ENCODE results near the gene P2RY6.

P2RY6 gene

DNA sequence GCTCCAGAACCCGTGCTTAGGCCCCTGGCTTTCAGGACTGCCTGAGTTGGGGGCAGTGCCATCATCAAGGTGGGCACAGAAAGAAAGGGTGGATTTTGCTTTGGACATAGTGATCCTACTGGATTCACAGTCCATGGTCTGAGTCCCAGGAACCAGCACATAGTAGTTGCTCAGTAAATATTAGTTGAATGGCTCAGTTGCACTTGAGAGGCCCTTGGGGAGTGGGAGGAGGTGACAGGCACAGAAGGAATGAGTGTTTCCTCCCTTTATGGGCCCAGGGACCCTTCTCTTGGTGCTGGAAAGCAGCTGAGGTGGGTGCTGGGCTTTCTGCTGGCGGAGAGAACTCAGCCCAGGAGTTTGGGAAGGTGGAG lies 52.5 kb downstream of the P2RY6 start:
- no peak for DNase-seq (ENCODE audit: low read depth in 1 of 2, low spot score in 1 of 2)
- in situ Hi-C loops (cut with HindIII; ENCODE audit: low pct_unique_long_range_greater_than_20kb, low sequenced_read_pairs), result no loop called here
- TF ChIP-seq JUND (IDR thresholded peaks at IDR 0.05; ENCODE audit: low read depth), result no peak

DNA sequence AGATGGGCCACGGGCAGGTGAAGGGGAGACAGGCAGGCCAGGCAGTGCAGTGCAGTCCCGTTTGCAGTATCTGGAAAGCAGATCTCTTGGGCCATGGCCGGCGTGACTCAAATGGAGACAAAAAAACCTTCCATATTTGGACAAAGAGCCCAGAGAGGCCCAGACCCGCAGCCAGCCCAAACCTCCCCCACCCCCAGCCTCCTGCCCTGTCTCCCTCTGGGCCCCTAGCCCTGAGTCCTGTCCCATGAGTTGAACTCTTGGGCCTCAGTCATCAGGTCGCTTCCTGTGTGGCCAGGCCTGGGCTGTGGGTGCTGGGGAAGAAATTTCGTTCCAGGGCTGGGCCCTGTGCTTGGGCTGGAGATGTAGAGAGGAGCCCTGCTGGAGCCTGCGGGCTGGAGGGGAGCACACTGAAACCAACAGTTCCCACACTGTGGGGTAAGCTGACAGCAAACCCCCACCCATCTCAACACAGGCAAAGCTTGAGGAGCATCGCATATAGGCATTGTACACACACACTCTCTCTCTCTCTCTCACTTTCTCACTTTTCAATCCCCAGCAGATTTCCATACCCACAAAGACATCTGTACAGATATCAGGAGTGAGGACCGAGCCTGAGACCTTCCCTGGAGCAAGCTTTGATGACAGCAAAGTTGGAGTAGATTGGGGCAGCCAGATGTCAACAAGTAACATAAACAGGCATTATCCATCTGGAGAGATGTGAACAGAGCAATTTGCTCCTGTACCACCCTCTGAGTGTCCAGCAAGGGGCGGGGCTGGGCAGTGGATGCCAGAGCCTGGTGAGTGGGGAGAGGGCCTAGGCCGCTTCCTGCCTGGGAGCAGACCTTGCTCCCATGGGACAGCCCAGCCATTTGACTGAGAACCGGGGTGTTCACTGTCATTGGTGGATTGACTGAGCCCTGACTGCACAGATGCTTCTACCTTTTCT lies 53.2 kb downstream of the P2RY6 start:
- DNase-seq (ENCODE audit: low read depth in 1 of 2, low spot score in 1 of 2), result no peak
- no peak for TF ChIP-seq JUND (IDR thresholded peaks at IDR 0.05; ENCODE audit: low read depth)
- in situ Hi-C loops (cut with HindIII; ENCODE audit: low pct_unique_long_range_greater_than_20kb, low sequenced_read_pairs), result no loop called here

DNA sequence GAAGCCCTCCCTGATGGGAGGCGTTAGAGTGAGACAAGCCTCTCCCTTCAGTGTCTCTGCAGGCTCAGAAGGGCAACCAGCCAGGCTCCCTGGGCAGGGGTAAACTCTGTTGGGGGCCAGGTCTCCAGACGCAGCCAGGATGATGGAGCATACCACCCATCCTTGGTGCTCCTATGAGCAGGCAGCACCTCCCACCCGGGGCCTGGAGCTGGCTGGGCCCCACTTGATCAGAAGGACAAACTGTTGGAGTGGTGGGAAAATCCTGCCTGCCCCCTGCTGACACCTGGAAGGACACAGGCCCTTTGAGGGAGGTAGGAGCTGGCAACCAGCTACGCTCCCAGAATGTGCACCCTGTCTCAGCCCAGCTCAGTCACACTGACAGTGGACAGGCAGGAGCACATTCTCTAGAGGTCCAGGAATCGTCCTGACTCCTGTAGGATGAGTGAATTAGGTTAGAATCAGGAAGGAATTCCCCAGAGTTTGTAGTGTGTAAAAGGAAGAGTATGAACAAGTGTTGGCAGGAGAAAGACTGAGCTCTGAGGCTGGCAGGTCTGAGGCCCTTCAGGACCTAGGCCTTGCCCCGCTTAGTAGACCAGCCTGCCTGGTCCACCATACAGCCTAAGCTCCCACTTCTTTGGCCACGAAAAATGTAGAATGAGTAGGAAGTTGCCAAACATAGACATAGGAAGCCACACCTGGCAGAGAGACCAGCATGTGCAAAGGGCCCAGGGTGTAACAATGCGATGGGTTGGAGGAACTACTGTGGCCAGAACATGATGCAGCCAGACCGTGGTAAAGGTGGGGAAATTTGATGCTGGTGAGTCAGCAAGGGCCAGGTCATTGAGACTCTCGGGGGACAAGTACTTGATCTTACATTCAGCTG lies 55.0 kb downstream of the P2RY6 start:
- DNase-seq (ENCODE audit: low read depth in 1 of 2, low spot score in 1 of 2), result no peak
- in situ Hi-C loops (cut with HindIII; ENCODE audit: low pct_unique_long_range_greater_than_20kb, low sequenced_read_pairs), result no loop called here
- no peak for TF ChIP-seq JUND (IDR thresholded peaks at IDR 0.05; ENCODE audit: low read depth)

DNA sequence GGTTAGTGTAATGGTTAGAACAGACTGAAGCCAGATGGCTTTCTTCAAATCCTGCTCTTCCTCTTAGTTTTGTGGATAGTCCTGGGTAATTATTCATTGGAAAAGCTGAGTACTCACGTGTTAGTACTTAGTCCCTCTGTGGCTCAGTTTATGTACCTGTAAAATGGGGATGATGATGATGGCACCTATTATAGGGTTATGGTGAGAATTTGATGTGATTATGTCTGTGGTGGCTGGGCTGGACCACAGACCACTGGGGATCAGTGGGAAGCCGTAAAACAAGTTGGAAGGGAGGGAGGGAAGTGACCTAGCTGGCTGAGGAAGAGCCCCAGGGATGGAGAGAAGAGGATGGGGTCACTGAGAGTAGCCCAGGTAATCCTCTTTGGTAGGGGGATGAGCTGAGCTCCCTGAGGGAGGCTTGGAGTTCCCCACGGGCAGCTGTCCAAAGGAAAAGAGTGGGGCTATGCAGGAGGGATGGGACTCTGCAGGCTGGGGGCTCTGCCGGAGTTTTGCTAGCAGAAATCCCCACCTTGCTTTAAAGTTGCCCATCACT lies 55.8 kb downstream of the P2RY6 start:
- DNase-seq (ENCODE audit: low read depth in 1 of 2, low spot score in 1 of 2), result no peak
- in situ Hi-C loops (cut with HindIII; ENCODE audit: low pct_unique_long_range_greater_than_20kb, low sequenced_read_pairs), result no loop called here
- no peak for TF ChIP-seq JUND (IDR thresholded peaks at IDR 0.05; ENCODE audit: low read depth)

DNA sequence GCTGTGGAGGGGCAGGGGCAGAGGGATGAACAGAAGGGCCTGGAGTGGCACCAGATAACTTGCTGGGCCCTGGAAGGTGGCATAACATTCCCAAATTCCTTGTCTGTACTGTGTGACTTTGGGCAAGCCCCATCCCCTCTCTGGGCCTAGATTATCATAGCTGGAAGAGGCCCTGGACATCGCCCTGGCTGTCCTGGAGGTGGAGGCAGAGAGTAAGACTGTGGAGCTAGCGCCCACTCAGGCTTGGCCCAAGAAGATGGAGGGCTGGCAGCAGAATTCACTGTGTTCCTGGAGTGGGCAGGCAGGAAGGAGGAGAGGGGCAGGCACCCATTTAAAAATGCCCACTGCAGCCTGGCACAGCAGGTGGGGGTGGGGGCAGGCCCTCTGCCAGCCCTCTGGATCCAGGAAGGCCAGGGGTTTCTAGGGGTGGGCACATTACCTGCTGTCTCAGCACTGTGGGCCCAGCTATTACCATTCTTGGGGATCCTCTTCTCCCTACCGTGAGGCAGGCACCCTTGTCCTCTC lies 58.5 kb downstream of the P2RY6 start:
- DNase-seq (ENCODE audit: low read depth in 1 of 2, low spot score in 1 of 2), result peak in 1 of 2 experiments; percentile 53
- in situ Hi-C loops (cut with HindIII; ENCODE audit: low pct_unique_long_range_greater_than_20kb, low sequenced_read_pairs), result no loop called here
- TF ChIP-seq JUND (IDR thresholded peaks at IDR 0.05; ENCODE audit: low read depth), result no peak

DNA sequence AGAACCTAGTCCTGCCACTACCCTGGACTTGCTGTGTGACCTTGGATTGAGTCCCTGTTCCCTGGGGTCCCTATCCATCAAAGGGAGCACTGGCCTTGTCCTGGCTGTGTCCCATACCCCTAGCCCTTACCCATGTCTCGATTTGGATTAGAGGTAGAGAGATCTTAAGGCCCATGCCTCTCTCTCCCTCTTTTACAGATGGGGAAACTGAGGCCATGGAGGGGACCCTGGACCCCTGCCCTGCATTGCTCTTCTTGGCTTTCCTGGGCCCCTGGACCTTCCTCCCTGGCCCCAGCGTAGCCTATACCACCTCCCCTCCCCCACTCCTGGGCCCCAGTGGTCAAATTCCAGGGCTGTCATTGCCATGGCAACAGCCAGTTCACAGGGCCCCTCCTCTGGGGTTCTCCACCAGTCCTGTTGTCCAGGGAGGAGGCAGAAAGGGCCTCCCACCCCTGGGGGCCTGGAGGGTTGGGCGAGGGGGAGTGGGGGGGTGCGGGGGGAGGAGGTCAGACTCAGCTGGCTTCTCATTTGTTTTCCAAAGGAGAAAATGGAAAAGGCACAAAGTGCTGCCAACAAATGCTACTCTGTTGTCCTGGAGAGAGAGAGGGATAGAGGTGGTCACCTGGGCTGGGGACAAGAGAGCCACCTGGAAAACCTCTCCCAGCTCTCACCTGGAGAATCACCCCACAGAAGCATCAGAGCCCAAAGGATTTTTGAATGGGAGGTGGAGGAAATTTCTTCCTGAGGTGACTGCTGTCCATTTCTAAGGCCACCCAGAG lies 59.2 kb downstream of the P2RY6 start:
- no peak for DNase-seq (ENCODE audit: low read depth in 1 of 2, low spot score in 1 of 2)
- in situ Hi-C loops (cut with HindIII; ENCODE audit: low pct_unique_long_range_greater_than_20kb, low sequenced_read_pairs), result no loop called here
- no peak for TF ChIP-seq JUND (IDR thresholded peaks at IDR 0.05; ENCODE audit: low read depth)

DNA sequence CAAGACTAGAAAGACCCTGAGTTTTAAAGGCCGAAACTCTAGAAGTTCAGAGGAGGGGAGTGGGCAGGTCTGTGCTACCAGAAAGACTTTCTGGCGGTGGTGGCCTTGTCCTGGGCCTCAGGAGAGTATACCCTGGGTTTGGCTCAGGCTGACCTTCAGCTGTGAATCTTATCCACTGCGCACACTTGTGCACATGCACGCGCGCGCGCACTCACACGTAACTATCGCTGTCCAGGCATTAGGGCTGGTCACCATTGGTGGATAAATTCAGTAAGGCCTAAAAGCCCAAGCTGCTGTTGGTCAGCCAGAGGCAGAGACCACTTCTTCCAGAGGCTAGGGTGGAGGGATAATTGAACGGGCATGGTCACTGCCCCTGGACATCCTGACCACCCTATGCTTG lies 61.0 kb downstream of the P2RY6 start:
- in situ Hi-C loops (cut with HindIII; ENCODE audit: low pct_unique_long_range_greater_than_20kb, low sequenced_read_pairs), result no loop called here
- TF ChIP-seq JUND (IDR thresholded peaks at IDR 0.05; ENCODE audit: low read depth), result no peak
- DNase-seq (ENCODE audit: low read depth in 1 of 2, low spot score in 1 of 2), result no peak

DNA sequence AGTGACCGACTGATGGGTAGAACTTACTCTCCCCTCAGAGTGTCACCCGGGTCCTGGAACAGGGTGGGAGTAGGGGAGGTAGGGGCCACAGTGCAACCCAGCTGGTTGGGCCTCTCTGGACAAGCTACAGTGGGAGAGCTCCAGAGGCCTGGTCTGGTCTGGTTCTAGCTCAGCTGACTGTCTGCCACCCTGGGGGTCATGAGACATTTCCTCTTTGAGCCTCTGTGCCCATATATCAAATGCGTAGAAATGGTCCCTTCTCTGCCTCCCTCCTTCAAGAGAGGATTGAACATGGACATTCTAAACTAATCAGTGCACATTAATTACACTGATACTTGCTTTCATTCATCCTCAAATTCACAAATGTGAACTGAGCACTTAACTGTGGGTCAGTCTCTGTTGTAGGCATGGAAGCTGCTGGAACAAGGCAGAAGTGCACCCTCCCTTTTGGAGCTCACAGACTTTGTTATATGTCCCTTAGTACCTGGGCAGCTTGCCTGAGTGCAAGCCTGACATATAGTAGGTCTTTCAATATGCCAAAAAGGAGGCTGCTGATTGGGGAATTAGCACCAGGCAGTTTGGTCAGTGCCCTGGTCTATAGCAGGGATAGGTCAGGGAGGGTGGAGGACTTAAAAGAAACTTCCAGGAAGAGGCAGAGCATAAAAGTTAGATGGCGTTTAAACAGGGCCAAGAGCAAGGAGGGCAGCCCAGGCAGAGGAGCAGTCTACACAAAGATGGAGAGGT lies 61.7 kb downstream of the P2RY6 start:
- TF ChIP-seq JUND (IDR thresholded peaks at IDR 0.05; ENCODE audit: low read depth), result no peak
- in situ Hi-C loops (cut with HindIII; ENCODE audit: low pct_unique_long_range_greater_than_20kb, low sequenced_read_pairs), result no loop called here
- DNase-seq (ENCODE audit: low read depth in 1 of 2, low spot score in 1 of 2), result no peak

DNA sequence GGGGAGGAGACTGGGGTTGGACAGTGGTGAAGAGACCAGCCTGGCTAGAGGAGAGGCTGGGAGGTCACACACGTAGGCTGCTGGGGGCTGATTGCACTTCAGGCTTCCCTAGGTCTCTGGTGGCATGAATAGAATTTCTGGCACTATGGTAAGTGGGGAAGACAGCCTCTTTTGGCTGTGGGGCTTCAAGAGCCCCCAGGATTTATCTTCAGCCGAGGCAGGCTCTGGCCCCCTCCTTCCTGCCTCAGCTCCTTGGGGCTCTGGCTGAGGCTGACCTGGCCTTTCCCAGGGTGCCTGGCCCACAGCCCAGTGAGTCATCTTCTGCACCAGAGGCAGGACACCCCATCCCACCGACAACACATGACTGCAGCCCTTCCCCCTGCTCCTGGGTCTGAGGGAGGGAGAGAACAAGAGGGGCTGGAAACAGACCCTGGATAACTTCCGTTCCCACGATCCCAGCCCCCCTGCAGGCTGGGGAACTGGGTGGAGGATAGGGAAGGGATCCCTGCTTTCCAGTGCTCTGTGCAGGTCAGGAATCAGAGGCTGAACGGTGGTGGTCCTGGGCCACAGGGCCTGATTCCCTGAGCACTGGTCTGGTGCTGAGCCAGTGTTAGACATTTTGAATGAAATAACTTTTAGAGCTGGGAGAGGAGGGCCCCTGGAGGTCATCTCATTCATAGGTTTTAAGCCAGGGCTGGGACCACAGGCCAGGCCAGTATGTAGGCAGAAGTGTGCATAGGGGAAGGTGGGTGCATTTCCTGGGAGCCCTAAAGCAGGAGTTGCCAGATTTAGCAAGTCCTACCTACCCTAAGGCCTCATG lies 62.5 kb downstream of the P2RY6 start:
- in situ Hi-C loops (cut with HindIII; ENCODE audit: low pct_unique_long_range_greater_than_20kb, low sequenced_read_pairs), result no loop called here
- DNase-seq (ENCODE audit: low read depth in 1 of 2, low spot score in 1 of 2), result no peak
- TF ChIP-seq JUND (IDR thresholded peaks at IDR 0.05; ENCODE audit: low read depth), result no peak

DNA sequence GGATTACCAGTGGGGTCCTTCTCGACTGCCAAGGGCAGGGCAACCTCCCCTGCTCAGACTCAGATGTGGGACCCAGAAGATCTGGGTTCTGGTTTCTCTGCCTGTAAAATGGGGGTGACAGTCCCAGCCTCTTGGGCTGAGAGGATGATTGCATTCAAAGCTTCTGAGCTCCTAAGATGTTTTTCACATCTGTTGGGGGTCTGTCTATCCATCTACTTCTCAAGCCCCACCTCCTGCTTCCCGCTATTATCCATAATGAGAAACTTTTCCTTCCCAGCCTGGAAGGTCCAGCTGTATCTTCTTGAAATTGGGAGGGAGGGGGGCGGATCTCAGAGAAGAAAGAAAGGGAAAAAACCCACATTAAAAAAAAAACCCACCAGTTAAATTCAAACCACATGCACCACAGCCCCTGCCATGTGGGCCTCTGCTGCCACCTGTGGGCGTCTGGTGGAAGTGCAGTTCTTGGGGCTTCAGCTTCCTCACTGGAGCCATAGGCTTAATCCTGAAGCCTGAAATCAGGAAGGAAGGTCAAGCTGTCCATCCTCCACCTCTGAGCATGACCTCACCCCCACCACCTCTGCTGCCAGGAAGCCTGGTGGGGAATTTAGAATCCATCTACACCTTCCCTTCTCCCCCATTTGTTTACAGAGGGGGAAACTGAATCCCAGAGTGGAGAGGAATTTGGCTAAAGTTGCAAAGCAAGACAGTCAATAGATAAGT lies 63.2 kb downstream of the P2RY6 start:
- in situ Hi-C loops (cut with HindIII; ENCODE audit: low pct_unique_long_range_greater_than_20kb, low sequenced_read_pairs), result no loop called here
- no peak for TF ChIP-seq JUND (IDR thresholded peaks at IDR 0.05; ENCODE audit: low read depth)
- DNase-seq (ENCODE audit: low read depth in 1 of 2, low spot score in 1 of 2), result peak; percentile 83 to 96

Data from T47D (cell line).